ENCODE data around the gene TRPC4AP. TPM values are rescaled to one million over a fixed set of nuclear protein-coding genes. Genes with fewer than 3 reads are reported as not detected.

The TRPC4AP gene
- total RNA-seq, 3 donors from 2014 or later (not counting 1 experiment from before 2014, with no cell fraction given) = 72.3 to 79.0 (median 74.4) TPM

DNA sequence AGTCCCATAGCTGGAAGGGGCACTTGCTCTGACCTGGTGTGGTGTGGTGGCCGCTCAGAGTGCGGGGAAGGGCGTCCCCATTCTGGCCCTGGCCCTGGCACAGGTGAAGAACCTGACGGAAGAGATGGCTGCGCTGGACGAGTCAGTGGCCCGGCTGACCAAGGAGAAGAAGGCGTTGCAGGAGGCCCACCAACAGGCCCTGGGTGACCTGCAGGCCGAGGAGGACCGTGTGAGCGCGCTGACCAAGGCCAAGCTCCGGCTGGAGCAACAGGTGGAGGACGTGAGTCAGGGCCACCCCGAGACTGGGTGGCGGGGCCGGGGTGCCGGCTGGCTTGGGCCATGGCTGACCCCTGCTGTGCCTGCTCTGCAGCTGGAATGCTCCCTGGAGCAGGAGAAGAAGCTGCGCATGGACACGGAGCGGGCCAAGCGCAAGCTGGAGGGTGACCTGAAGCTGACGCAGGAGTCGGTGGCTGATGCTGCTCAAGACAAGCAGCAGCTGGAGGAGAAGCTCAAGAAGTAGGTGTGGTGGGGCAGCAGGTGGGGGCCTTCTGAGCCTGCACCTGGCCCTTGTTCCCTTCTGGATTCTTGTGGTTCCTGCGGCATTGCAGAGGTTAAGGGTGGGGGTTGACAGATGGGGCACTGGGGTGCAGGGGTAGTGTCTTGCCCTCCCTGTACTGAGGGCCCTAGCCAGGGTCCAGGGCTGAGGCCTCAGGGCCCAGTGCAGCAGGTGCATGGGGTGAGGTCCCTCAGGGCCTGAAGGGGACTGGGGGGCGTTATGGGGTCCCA is 96.2 kb downstream of the TRPC4AP start:
- Histone ChIP-seq H3K4me3 (ENCODE audit: low read length) (no peak overlapping the region), H3K4me1 (ENCODE audit: control insufficient read depth, insufficient read depth, low read length) (no peaks in the 10 kb centered on the region), H3K9me3 (ENCODE audit: control insufficient read depth, insufficient read depth, low read length) (no peaks in the 10 kb centered on the region), H3K27ac (ENCODE audit: low read length) (no peak overlapping the region), H3K27me3 (ENCODE audit: control insufficient read depth, insufficient read depth, low read length) (no peaks in the 10 kb centered on the region), H3K36me3 (ENCODE audit: control insufficient read depth, insufficient read depth, low read length) (peaks cover 33% of the 10 kb centered on the region)
- ATAC-seq (no peak), DNase-seq (no peak)
- TF ChIP-seq, protein P1, sequence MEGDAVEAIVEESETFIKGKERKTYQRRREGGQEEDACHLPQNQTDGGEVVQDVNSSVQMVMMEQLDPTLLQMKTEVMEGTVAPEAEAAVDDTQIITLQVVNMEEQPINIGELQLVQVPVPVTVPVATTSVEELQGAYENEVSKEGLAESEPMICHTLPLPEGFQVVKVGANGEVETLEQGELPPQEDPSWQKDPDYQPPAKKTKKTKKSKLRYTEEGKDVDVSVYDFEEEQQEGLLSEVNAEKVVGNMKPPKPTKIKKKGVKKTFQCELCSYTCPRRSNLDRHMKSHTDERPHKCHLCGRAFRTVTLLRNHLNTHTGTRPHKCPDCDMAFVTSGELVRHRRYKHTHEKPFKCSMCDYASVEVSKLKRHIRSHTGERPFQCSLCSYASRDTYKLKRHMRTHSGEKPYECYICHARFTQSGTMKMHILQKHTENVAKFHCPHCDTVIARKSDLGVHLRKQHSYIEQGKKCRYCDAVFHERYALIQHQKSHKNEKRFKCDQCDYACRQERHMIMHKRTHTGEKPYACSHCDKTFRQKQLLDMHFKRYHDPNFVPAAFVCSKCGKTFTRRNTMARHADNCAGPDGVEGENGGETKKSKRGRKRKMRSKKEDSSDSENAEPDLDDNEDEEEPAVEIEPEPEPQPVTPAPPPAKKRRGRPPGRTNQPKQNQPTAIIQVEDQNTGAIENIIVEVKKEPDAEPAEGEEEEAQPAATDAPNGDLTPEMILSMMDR (IDR thresholded peaks at IDR 0.05) = no peak
- no peak overlapping the region for H3K27ac Mint-ChIP-seq
- H3K4me1 Mint-ChIP-seq = peaks cover 9 to 10% of the 10 kb centered on the region in 2 donors
- WGBS (ENCODE audit: insufficient coverage) = 97% methylated on average over 26 of the region's 26 CpGs
- intact Hi-C loops (cut with micrococcal nuclease) = no loop called here
- H3K9me3 Mint-ChIP-seq = no peaks in the 10 kb centered on the region
- no peaks in the 10 kb centered on the region for H3K27me3 Mint-ChIP-seq (ENCODE audit: low read depth in 2 of 2)
- no peaks in the 10 kb centered on the region for H3K36me3 Mint-ChIP-seq
- no peak overlapping the region for H3K4me3 Mint-ChIP-seq

DNA sequence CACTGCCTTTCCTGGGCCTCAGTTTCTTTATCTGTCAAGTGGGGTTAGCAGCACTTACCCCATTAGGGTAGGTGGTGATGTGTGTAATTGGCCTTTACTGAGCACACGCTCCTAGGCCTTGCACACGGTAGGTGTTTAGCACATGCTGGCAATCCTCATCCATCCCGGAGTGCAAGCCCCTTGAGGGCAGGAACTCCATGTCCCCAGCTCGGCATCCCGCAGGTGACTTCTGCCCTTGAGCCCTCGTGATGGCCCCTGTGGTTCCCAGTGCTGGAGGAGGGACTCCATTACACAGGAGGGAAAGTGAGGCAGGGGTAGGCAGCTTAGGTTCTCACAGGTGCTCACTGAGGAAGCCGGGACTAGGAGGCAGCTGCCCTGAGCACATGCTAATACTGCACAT is 96.9 kb downstream of the TRPC4AP start:
- Histone ChIP-seq H3K36me3 (ENCODE audit: control insufficient read depth, insufficient read depth, low read length) (peaks cover 27% of the 10 kb centered on the region), H3K27ac (ENCODE audit: low read length) (no peak overlapping the region), H3K4me1 (ENCODE audit: control insufficient read depth, insufficient read depth, low read length) (no peaks in the 10 kb centered on the region), H3K4me3 (ENCODE audit: low read length) (no peak overlapping the region), H3K9me3 (ENCODE audit: control insufficient read depth, insufficient read depth, low read length) (no peaks in the 10 kb centered on the region), H3K27me3 (ENCODE audit: control insufficient read depth, insufficient read depth, low read length) (no peaks in the 10 kb centered on the region)
- no peak overlapping the region for H3K4me3 Mint-ChIP-seq
- DNase-seq (no peak), ATAC-seq (no peak)
- H3K36me3 Mint-ChIP-seq = no peaks in the 10 kb centered on the region
- H3K4me1 Mint-ChIP-seq = peaks cover 9 to 14% of the 10 kb centered on the region in 2 donors
- 91% methylated on average over 7 of the region's 7 CpGs for WGBS (ENCODE audit: insufficient coverage)
- intact Hi-C loops (cut with micrococcal nuclease) = no loop called here
- H3K9me3 Mint-ChIP-seq = no peaks in the 10 kb centered on the region
- TF ChIP-seq, protein P1 (IDR thresholded peaks at IDR 0.05) = no peak
- no peak overlapping the region for H3K27ac Mint-ChIP-seq
- H3K27me3 Mint-ChIP-seq (ENCODE audit: low read depth in 2 of 2) = no peaks in the 10 kb centered on the region

DNA sequence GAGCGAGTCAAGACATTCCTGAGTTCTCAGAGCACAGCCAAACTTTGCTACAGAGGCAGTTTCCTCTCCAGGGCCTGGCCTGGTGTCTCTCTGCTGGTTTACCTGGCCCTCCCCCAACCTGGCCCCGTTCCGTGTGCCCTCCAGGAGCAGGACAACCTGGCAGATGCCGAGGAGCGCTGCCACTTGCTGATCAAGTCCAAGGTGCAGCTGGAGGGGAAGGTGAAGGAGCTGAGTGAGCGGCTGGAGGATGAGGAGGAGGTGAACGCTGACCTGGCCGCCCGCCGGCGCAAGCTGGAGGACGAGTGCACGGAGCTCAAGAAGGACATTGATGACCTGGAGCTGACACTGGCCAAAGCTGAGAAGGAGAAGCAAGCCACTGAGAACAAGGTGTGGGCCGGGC is 97.4 kb downstream of the TRPC4AP start:
- peaks cover 9 to 12% of the 10 kb centered on the region in 2 donors for H3K4me1 Mint-ChIP-seq
- TF ChIP-seq, protein P1 (IDR thresholded peaks at IDR 0.05) = no peak
- no peak overlapping the region for H3K4me3 Mint-ChIP-seq
- no peaks in the 10 kb centered on the region for H3K9me3 Mint-ChIP-seq
- Histone ChIP-seq H3K36me3 (ENCODE audit: control insufficient read depth, insufficient read depth, low read length) (peaks cover 27% of the 10 kb centered on the region), H3K4me1 (ENCODE audit: control insufficient read depth, insufficient read depth, low read length) (no peaks in the 10 kb centered on the region), H3K9me3 (ENCODE audit: control insufficient read depth, insufficient read depth, low read length) (no peaks in the 10 kb centered on the region), H3K27me3 (ENCODE audit: control insufficient read depth, insufficient read depth, low read length) (no peaks in the 10 kb centered on the region), H3K27ac (ENCODE audit: low read length) (no peak overlapping the region), H3K4me3 (ENCODE audit: low read length) (no peak overlapping the region)
- DNase-seq = no peak
- no peak for ATAC-seq
- H3K27ac Mint-ChIP-seq = no peak overlapping the region
- WGBS (ENCODE audit: insufficient coverage) = 98% methylated on average over 14 of the region's 14 CpGs
- H3K36me3 Mint-ChIP-seq = no peaks in the 10 kb centered on the region
- intact Hi-C loops (cut with micrococcal nuclease) = no loop called here
- H3K27me3 Mint-ChIP-seq (ENCODE audit: low read depth in 2 of 2) = no peaks in the 10 kb centered on the region
